Left renal cortex interstitium (tissue), 4 donors: ENCODE measurements around the gene ERN1. TPM values are rescaled to one million over a fixed set of nuclear protein-coding genes. Genes with fewer than 3 reads are reported as not detected.

Experiments
- DNase-seq, 4 donors: peaks; one replicate each; pipeline ENCODE4 v3.0.0-alpha.2; 2013; ENCODE audit warnings: low read depth in 4 of 4, low spot score in 2 of 4, missing footprints in 1 of 4
- polyA plus RNA-seq, 4 donors: library from polyadenylated mRNA; unstranded; fragments of 120-200 nt; gene quantifications; one replicate each; pipeline ENCODE4 v1.2.1, GENCODE V29; 2013; ENCODE audit not compliant: insufficient read length in 4 of 4

The ERN1 gene
- polyA plus RNA-seq, 4 donors = 7.7 to 11.1 (median 8.9) TPM

DNA sequence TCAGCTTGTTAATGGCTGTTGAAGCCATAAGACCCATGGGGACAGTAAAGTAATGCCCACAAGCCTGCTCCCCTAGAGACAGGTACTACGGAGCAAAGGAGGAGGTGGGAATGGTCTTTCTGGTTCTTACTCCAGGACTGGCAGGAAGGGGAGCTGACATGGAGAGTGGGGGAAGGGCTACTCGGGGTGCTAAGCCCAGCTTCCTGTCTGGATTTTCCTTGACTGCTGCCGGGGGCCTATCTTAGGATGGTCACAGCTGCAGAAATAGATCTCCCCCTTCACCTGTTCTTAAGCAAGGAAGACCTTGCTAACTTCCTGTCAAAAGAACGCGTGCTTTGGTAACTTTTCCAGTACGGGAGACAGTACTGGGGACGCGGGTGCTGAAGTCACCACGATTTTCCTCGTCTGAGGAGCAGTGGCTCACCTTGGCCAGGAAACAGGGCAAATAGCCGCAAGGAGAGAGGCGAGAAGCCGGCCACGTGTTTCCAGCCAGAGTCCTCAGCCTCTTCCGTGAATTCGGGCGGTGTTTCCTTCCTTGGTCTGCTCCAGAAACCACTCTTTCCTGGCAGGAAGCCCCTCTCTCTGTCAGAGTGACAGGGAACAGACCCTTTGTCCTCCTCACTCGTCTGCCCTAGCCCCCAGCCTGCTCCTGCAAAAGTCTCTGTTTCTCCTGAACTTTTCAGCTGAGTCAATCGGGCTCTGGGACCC lies 132.4 kb downstream of the ERN1 start:
- no peak for DNase-seq

DNA sequence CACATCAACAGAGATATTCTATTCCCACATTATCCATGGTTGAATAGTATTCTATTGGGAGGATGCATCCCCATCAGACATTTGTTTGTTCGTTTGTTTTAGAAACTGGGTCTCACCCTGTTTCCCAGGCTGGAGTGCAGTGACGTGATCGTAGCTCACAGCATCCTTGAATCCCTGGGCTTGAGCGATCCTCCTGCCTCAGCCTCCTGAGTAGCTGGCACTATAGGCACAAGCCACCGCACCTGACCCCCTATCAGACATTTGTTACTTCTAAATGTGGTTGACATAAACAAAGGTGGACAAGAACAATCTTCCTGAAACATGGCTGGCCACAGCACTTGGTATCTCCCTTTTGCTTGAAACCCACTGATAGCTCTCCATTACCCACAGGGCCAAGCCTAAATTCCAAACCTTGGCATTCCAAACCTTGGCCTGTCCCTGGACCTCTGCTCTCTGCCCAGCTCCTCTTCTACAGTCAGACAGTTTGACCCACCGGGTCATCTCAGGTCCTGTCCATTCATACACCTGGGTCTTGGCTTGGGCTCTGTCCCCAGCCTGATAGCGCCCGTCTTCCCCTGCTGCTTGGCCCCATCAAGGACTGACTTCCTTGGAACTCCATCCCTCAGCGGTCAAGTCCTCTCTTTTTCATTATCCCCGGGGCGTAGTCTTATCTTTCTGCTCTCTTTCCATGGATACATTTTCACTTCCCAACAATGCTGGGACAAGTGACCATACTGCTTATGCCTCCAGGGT lies 133.3 kb downstream of the ERN1 start:
- DNase-seq = no peak

DNA sequence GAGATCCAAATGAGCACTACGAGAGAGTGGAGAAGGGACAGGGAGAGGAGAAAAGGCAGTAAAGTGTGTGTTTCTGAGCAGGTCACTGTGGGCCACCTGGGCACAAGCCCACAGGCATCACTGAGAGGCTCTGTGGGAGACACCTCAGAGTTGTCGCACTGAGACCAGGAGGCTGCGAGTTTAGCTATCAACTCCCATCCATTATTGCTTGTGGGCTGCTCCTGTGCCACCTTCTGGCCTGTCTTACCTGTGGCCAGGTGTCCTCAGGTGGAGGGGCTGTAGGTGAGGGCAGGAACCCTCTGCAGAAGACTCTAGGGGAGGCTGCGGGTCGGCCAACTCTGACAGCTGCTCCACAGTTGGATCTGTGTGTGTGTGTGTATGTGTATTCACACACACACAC lies 134.3 kb downstream of the ERN1 start:
- DNase-seq = no peak

DNA sequence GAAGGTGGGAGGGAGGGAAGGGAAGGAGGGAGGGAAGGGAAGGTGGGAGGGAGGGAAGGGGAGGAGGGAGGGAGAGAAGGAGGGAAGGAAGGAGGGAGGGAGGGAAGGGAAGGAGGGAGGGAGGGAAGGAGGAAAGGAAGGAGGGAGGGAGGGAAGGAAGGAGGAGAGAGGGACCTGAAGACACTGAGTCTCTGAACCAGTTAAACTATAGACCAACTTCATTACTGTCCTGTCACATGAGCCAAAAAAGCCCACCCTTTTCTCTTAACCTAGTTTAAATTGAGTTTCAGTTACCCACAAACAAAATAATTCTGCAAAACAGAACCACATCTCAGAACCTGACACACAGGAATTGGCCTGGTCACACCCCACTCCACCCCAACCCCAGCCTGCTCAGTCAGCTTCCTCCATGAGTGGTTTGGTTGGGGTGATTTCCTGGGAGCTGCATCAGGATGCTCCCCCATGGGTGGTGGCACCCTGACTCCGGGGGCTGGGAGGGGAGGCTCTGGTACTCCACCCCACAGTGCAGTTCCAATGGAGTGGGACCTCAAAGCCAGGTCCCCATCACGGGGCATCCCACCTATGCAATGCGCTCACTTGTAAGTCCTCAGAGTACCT lies 136.5 kb downstream of the ERN1 start:
- DNase-seq = no peak

DNA sequence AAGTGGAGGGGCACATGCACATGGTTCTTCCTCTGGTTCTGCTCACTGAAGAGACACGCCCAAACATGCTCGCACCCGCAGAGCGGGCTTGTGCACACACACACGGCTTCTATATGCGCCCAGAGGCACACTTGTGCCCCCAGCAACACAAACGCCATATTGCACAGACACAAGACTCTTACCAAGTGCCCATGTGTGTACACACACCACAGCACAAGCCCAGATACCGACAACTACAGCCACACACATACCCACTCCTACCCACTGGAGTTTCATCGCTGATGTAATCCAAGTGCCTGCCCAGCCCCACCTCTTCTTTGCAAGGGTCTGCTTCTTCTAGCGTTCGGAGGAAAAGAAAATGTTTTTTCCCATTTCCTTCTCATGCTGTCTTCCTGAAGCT lies 138.3 kb downstream of the ERN1 start:
- DNase-seq = no peak

DNA sequence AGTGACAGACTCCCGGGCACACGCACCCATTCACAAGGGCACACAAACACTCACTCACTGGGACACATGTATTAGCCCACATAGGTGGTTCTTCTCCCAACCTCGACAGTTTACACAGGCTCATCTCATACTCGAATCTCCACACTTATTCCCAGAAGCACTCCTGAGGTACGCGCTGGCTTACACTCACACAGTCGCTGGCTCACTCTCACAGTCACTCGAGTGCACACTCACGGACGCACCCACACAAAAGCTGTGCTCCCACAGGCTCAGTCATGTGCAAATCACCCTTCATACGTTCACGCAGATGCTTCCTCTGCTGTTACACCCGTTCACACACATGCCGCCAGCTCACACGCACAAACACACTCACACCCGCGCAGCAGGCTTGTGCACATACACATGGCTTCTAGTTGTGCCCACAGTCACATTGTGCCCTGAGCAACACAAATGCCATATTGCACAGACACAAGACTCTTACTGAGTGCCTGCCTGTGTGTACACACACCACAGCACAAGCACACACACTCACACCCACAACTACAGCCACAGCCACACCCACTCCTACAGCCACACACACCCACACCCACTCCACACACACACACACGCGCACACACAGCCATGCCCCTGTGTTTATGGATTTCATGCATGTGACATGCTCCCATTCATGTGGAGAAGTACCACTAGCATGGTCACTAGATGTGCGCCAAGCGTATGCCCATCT lies 140.2 kb downstream of the ERN1 start:
- no peak for DNase-seq

Other genes starting within 250 kb of the ERN1 start
- gene GH2, start 248.2 kb downstream of the ERN1 start, polyA plus RNA-seq = not detected
- gene CSH1, start 233.6 kb downstream of the ERN1 start, polyA plus RNA-seq = 1 to 10 TPM in 1 of 4 donors, under 1 TPM in 1, not detected in 2; 0.55 to 1.8 TPM
- not detected for gene CSHL1, start 218.9 kb downstream of the ERN1 start, polyA plus RNA-seq
- not detected for gene GH1, start 211.3 kb downstream of the ERN1 start, polyA plus RNA-seq
- gene CD79B, start 197.8 kb downstream of the ERN1 start, polyA plus RNA-seq = 1 to 10 TPM; 1.8 to 3.0 (median 2.9) TPM
- gene SCN4A, start 157.2 kb downstream of the ERN1 start, polyA plus RNA-seq = 1 to 10 TPM in 3 of 4 donors, under 1 TPM in 1; 0.99 to 1.3 (median 1.2) TPM
- 1 to 10 TPM; 2.9 to 4.0 (median 3.6) TPM for gene PRR29, start 131.8 kb downstream of the ERN1 start, polyA plus RNA-seq
- gene ICAM2, start 109.5 kb downstream of the ERN1 start, polyA plus RNA-seq = 10 to 100 TPM; 22.0 to 36.0 (median 29.4) TPM
- 10 to 100 TPM; 23.7 to 27.1 (median 25.8) TPM for gene TEX2, start 133.1 kb upstream of the ERN1 start, polyA plus RNA-seq